Prostate gland (tissue), 2 donors: ENCODE measurements around the gene IGBP1.

Experiments used
- CTCF ChIP-seq, 4 experiments: fragments of 200-600 bp in 2 of 4; fragments of 450-650 bp in 2 of 4; sonication (generic) in 2 of 4; IDR thresholded peaks; 1 replicate in 3 of 4; 2 replicates in 1 of 4; pipeline ENCODE4 v1.5.1; 2016 to 2019; ENCODE audit warnings: antibody characterized with exemption in 4 of 4, mild to moderate bottlenecking in 2 of 4, moderate library complexity in 2 of 4
- POLR2A ChIP-seq: fragments of 450-650 bp; IDR thresholded peaks from one replicate; pipeline ENCODE4 v1.6.1; 2016; ENCODE audit warnings: antibody characterized with exemption, mild to moderate bottlenecking

GRCh38 chrX:70175338-70175737 is 42.1 kb downstream of the IGBP1 start:
- TF ChIP-seq POLR2A, result no peak
- TF ChIP-seq CTCF (IDR thresholded peaks at IDR 0.05), result no peak
